SK-N-SH (cell line): ENCODE results near the gene PEMT. TPM values are rescaled to one million over a fixed set of nuclear protein-coding genes. Genes with fewer than 3 reads are reported as not detected.

Source experiments
- CTCF ChIA-PET: fragments of 300-600, 350-600 bp; formaldehyde crosslinking; extraction: SDS; loops from one replicate; lab custom pipeline; 2021; lab: Yijun Ruan, JAX
- POLR2A ChIA-PET: fragments of 350-600 bp; sonication (Branson Sonifier 250); formaldehyde crosslinking; extraction: SDS; loops from one replicate; lab custom pipeline; 2020; ENCODE audit warnings: antibody characterized with exemption, inconsistent platforms; lab: Yijun Ruan, JAX
- DNase-seq: peaks from one replicate; pipeline ENCODE4 v3.0.0; 2012
- H2AFZ ChIP-seq: fragments of 200-600 bp; sonication (generic); 2 replicates; pipeline ENCODE4 v1.8.1; 2016; ENCODE audit warnings: antibody characterized with exemption, mild to moderate bottlenecking, low read depth
- H3F3A ChIP-seq: fragments of 200-600 bp; sonication (generic); replicated peaks from 2 replicates; pipeline ENCODE3; 2016; ENCODE audit warnings: antibody characterized with exemption, mild to moderate bottlenecking; ENCODE audit not compliant: insufficient read depth
- H3K27ac ChIP-seq, 2 experiments: fragments of 200-500 bp in 1 of 2; fragments of 200-600 bp in 1 of 2; sonication (Bioruptor generic) in 1 of 2; sonication (generic), shearing (Covaris generic) in 1 of 2; 2 replicates each; pipeline versions ENCODE4 v1.5.1 to v1.6.1; 2014 to 2016; ENCODE audit warnings: low read depth in 2 of 2, inconsistent platforms in 1 of 2, low read length in 1 of 2, mild to moderate bottlenecking in 1 of 2, mixed read lengths in 1 of 2
- H3K27me3 ChIP-seq: fragments of 200-600 bp; sonication (generic), shearing (Covaris generic); 2 replicates; pipeline ENCODE4 v1.6.1; 2016; ENCODE audit warnings: mixed run types; ENCODE audit not compliant: insufficient read depth
- H3K36me3 ChIP-seq, 2 experiments: fragments of 200-500 bp in 1 of 2; fragments of 200-600 bp in 1 of 2; sonication (Bioruptor generic) in 1 of 2; sonication (generic) in 1 of 2; replicated peaks in 1 of 2; 2 replicates each; pipeline versions ENCODE3 to v1.5.1; 2014 to 2016; ENCODE audit warnings: low read length in 1 of 2, mild to moderate bottlenecking in 1 of 2; ENCODE audit not compliant: insufficient read depth in 2 of 2, control insufficient read depth in 1 of 2
- H3K4me1 ChIP-seq, 2 experiments: fragments of 200-500 bp in 1 of 2; fragments of 200-600 bp in 1 of 2; sonication (Bioruptor generic) in 1 of 2; sonication (generic), shearing (Covaris generic) in 1 of 2; 2 replicates each; pipeline versions ENCODE4 v1.5.1 to v1.6.1; 2014 to 2016; ENCODE audit warnings: low read depth in 1 of 2, low read length in 1 of 2, mixed run types in 1 of 2; ENCODE audit not compliant: insufficient read depth in 2 of 2, control insufficient read depth in 1 of 2
- H3K4me2 ChIP-seq: fragments of 200-600 bp; sonication (generic), shearing (Covaris generic); 2 replicates; pipeline ENCODE4 v1.6.1; 2017; ENCODE audit warnings: mixed run types
- H3K4me3 ChIP-seq, 2 experiments: fragments of 200-500 bp in 1 of 2; fragments of 200-600 bp in 1 of 2; sonication (Bioruptor generic) in 1 of 2; sonication (generic), shearing (Covaris generic) in 1 of 2; 2 replicates each; pipeline versions ENCODE4 v1.5.1 to v1.8.1; 2014 to 2016; ENCODE audit warnings: low read depth in 2 of 2, inconsistent platforms in 1 of 2, low read length in 1 of 2, mild to moderate bottlenecking in 1 of 2, mixed read lengths in 1 of 2, moderate library complexity in 1 of 2
- H3K79me2 ChIP-seq: fragments of 200-600 bp; sonication (generic); 2 replicates; pipeline ENCODE4 v1.8.1; 2017; ENCODE audit warnings: mild to moderate bottlenecking; ENCODE audit not compliant: insufficient read depth
- H3K9ac ChIP-seq: fragments of 200-600 bp; sonication (generic); 2 replicates; pipeline ENCODE4 v1.6.1; 2017; ENCODE audit warnings: mixed run types
- H3K9me2 ChIP-seq: fragments of 200-600 bp; sonication (generic); 2 replicates; pipeline ENCODE4 v1.6.1; 2017; ENCODE audit warnings: mixed run types
- H3K9me3 ChIP-seq: fragments of 200-600 bp; sonication (generic); 2 replicates; pipeline ENCODE4 v1.6.1; 2017; ENCODE audit warnings: mixed run types, mild to moderate bottlenecking, moderate library complexity
- H4K20me1 ChIP-seq: fragments of 200-600 bp; sonication (generic); 2 replicates; pipeline ENCODE4 v1.6.1; 2017; ENCODE audit warnings: mild to moderate bottlenecking, mixed run types; ENCODE audit not compliant: insufficient read depth
- CHD2 ChIP-seq: fragments of 150-350 bp; IDR thresholded peaks from 2 replicates; pipeline ENCODE4 v1.6.1; 2018; ENCODE audit warnings: low read length; ENCODE audit not compliant: partially characterized antibody
- ELF1 ChIP-seq: IDR thresholded peaks from 2 replicates; pipeline ENCODE4 v1.4.0; 2012
- EP300 ChIP-seq, 2 experiments: IDR thresholded peaks; 2 replicates each; pipeline versions ENCODE4 v1.4.0 to v1.6.1; 2012; ENCODE audit warnings: borderline replicate concordance in 1 of 2, low read depth in 1 of 2, low read length in 1 of 2
- EZH2phosphoT487 ChIP-seq: fragments of 200-600 bp; sonication (generic); IDR thresholded peaks from 2 replicates; pipeline ENCODE4 v1.6.1; 2017; ENCODE audit warnings: low read depth, mixed run types, mild to moderate bottlenecking, antibody characterized with exemption, moderate library complexity, borderline replicate concordance
- FOSL2 ChIP-seq: IDR thresholded peaks from 2 replicates; pipeline ENCODE4 v1.4.0; 2012; ENCODE audit warnings: low read depth, mild to moderate bottlenecking, moderate library complexity, borderline replicate concordance
- JUND ChIP-seq: IDR thresholded peaks from 2 replicates; pipeline ENCODE4 v1.4.0; 2012
- MAX ChIP-seq: IDR thresholded peaks from 2 replicates; pipeline ENCODE4 v1.4.0; 2012; ENCODE audit warnings: low read depth
- MXI1 ChIP-seq: IDR thresholded peaks from 2 replicates; pipeline ENCODE4 v1.6.1; 2012; ENCODE audit warnings: mild to moderate bottlenecking, low read depth, low read length, improper control_type of control experiment
- POLR2AphosphoS5 ChIP-seq: IDR thresholded peaks from 2 replicates; pipeline ENCODE4 v1.6.1; 2012; ENCODE audit warnings: low read depth, low read length
- RCOR1 ChIP-seq: fragments of 150-350 bp; IDR thresholded peaks from 2 replicates; pipeline ENCODE4 v1.6.1; 2017; ENCODE audit warnings: antibody characterized with exemption, low read length
- TCF12 ChIP-seq: IDR thresholded peaks from 2 replicates; pipeline ENCODE4 v1.4.0; 2012
- USF1 ChIP-seq: IDR thresholded peaks from 2 replicates; pipeline ENCODE4 v1.4.0; 2012; ENCODE audit warnings: low read depth, borderline replicate concordance
- WGBS: methylation state at CpG from one replicate; pipeline ENCODE4 v1.1.6; 2017; ENCODE audit warnings: low lambda C conversion rate; 5-methylcytosine and 5-hydroxymethylcytosine counted together
- polyA plus RNA-seq, 3 experiments: library from polyadenylated mRNA; depleted of rRNA; stranded (reverse); fragments of >200 nt; gene quantifications; 2 replicates each; pipeline ENCODE4 v1.2.3, GENCODE V29; 2012
- TF ChIP-seq, protein P1 (sequence below): fragments of 150-350 bp; IDR thresholded peaks from 2 replicates; pipeline ENCODE4 v1.6.1; 2017; ENCODE audit warnings: antibody characterized with exemption, low read length, low read depth, borderline replicate concordance

The PEMT gene
- polyA plus RNA-seq, 1 of the 3 experiments (the other 2 are of a cell fraction) = 52.8 TPM

GRCh38 chr17:17612085-17613022 is 20.8 kb upstream of the PEMT start:
- WGBS = 82% methylated on average over 8 of the region's 9 CpGs
- Histone ChIP-seq H3K79me2 (no peaks in the 10 kb centered on the region), H3K4me2 (no peak overlapping the region), H3F3A (no peaks in the 10 kb centered on the region), H3K4me1 (no peaks in the 10 kb centered on the region), H3K27me3 (no peaks in the 10 kb centered on the region), H2AFZ (no peak overlapping the region), H3K4me3 (no peak overlapping the region), H3K27ac (no peak overlapping the region), H3K36me3 (no peaks in the 10 kb centered on the region), H4K20me1 (no peaks in the 10 kb centered on the region), H3K9me2 (no peaks in the 10 kb centered on the region), H3K9ac (no peak overlapping the region), H3K9me3 (no peaks in the 10 kb centered on the region)
- TF ChIP-seq EP300 (IDR thresholded peaks at IDR 0.05; ENCODE audit: borderline replicate concordance in 1 of 2, low read depth in 1 of 2, low read length in 1 of 2) (no peak), MAX (no peak)
- CTCF ChIA-PET = interaction anchor here (0.6 to 3.4 kb wide), 14 partner anchors 10 to 259 kb away, joined by 3 to 29 read pairs (median 6); partner anchors contain the start of gene RASD1
- POLR2A ChIA-PET = no interaction called here
- DNase-seq = no peak

GRCh38 chr17:17609121-17609520 is 17.6 kb upstream of the PEMT start:
- no peak overlapping the region for H3K27ac ChIP-seq
- TF ChIP-seq USF1 = peak; percentile 77; the same call in 1 of the 2 replicates
- TF ChIP-seq, protein P1, sequence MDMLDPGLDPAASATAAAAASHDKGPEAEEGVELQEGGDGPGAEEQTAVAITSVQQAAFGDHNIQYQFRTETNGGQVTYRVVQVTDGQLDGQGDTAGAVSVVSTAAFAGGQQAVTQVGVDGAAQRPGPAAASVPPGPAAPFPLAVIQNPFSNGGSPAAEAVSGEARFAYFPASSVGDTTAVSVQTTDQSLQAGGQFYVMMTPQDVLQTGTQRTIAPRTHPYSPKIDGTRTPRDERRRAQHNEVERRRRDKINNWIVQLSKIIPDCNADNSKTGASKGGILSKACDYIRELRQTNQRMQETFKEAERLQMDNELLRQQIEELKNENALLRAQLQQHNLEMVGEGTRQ = no peak
- TF ChIP-seq, all 33 proteins: peak for 1
- H3K36me3 ChIP-seq = no peaks in the 10 kb centered on the region
- no peak overlapping the region for H3K4me2 ChIP-seq
- no peak overlapping the region for H3K4me3 ChIP-seq
- no peaks in the 10 kb centered on the region for H3K9me3 ChIP-seq
- no peaks in the 10 kb centered on the region; a peak in 1 of 4 replicates for H3K4me1 ChIP-seq
- no peaks in the 10 kb centered on the region for H3K27me3 ChIP-seq
- H2AFZ ChIP-seq = no peak overlapping the region
- H3K9me2 ChIP-seq = no peaks in the 10 kb centered on the region
- 85% methylated on average over 3 of the region's 4 CpGs for WGBS
- ChIA-PET CTCF (interaction anchor here (0.6 to 1.2 kb wide), 3 partner anchors 33 to 328 kb away, joined by 3 to 4 read pairs (median 3); partner anchors contain the start of gene COPS3), POLR2A (no interaction called here)
- H3F3A ChIP-seq = no peaks in the 10 kb centered on the region
- H3K79me2 ChIP-seq = no peaks in the 10 kb centered on the region
- H3K9ac ChIP-seq = no peak overlapping the region
- H4K20me1 ChIP-seq = no peaks in the 10 kb centered on the region
- no peak for DNase-seq

GRCh38 chr17:17606416-17607000 is 15.0 kb upstream of the PEMT start:
- Histone ChIP-seq H3K4me3 (no peak overlapping the region), H3K9me3 (no peaks in the 10 kb centered on the region), H3K9me2 (no peaks in the 10 kb centered on the region), H4K20me1 (no peaks in the 10 kb centered on the region), H3K9ac (no peak overlapping the region), H3K4me2 (no peak overlapping the region), H2AFZ (no peak overlapping the region), H3K79me2 (no peaks in the 10 kb centered on the region), H3K27ac (no peak overlapping the region), H3K27me3 (no peaks in the 10 kb centered on the region), H3K36me3 (no peaks in the 10 kb centered on the region), H3K4me1 (no peaks in the 10 kb centered on the region; a peak in 1 of 4 replicates), H3F3A (no peaks in the 10 kb centered on the region)
- TF ChIP-seq TCF12 = no peak
- no peak for TF ChIP-seq CHD2
- TF ChIP-seq MXI1 = no peak
- no peak for TF ChIP-seq RCOR1
- TF ChIP-seq MAX = no peak
- TF ChIP-seq EZH2phosphoT487 = no peak
- TF ChIP-seq ELF1 = no peak
- no peak for TF ChIP-seq FOSL2
- TF ChIP-seq POLR2AphosphoS5 = no peak
- TF ChIP-seq JUND = no peak
- TF ChIP-seq EP300 (IDR thresholded peaks at IDR 0.05; ENCODE audit: borderline replicate concordance in 1 of 2, low read depth in 1 of 2, low read length in 1 of 2) = no peak
- ChIA-PET POLR2A (no interaction called here), CTCF (interaction anchor here (0.6 to 1.4 kb wide), 2 partner anchors 36 to 135 kb away, joined by 3 read pairs; no protein-coding TSS in a partner anchor)
- DNase-seq = no peak
- WGBS = 48% methylated on average over 7 of the region's 7 CpGs
